GM18909 (cell line): ENCODE data around the gene AP3S1.

ENCODE experiments used
- ATAC-seq: cut with Tn5 transposase; IDR thresholded peaks from one replicate; pipeline ENCODE4 v1.9.1; 2021; ENCODE audit warnings: mild to moderate bottlenecking; ENCODE audit not compliant: unreplicated experiment, poor library complexity

The AP3S1 gene

DNA sequence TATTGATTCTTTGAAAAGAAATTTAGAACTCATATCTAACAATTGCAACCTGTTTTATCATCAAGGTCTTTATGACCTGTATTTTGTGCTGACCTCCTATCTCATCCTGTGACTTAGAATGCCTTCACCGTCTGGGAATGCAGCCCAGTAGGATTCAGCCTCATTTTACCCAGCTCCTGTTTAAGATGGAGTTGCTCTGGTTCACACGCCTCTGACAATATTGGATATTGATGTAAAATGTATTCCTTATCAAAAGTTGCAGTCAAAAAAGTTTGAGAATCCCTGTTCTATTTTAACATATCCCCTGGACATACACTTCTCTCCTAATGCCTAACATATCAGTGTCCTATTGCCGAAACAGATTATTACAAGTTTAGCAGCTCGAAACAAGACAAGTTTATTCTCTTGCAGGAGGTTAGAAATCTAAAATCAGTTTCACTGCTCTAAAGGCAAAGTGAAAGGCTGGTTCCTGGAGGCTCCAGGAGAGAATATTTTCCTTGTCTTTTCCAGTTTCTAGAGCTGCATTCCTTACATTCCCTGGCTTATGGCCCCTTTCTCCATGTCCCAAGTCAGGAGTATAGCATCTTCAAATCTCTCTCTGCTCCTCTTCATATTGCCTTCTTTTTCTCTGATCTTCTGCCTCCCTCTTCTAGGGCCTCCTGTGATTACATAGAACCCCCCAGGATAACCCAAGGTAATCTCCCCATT lies 89.0 kb downstream of the AP3S1 start:
- ATAC-seq, result no peak

DNA sequence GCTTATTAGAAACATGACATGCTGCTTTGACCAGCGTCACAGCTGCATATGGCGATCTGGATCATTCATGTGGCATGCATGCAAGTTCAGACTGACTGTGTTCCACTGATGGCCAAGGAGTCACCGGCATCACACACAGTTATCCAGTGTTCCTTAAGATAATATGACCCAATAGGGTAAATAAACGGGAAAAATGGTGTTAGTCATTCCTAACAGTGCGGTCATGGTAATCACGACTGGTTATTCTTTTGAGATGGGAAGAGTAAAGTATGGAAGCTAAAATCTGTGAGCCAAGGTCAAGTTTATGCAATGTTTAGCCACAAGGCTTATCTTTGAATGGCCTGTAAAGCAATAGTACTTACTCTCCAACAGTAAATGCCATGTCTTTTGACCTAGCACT lies 91.3 kb downstream of the AP3S1 start:
- ATAC-seq, result no peak

DNA sequence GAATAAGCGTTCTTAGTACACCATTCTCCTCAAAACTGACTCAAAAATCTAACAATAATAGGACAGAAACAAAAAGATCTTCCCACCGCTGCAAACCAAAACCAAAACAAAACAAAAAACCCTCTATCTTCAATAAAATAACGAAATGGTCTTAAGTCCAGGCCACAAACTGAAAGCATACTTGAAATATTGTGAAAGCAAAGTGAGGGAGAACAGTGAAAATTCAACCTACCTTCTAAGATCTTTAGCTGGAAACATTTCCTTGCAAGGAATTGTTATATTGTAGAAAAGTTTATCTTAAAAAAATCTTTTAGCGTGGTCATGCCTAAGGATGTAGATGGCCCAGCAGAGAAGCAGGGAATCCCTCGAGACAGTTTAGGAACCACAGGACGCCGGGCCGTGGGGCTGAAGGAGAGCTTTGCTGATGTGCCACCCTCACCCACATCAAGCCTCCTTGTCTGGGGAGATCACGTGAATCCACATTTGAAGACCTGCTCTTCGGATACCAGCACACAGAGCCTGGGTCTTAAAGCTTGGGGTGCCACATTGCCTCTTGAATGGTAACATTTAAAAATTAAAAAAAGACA lies 92.7 kb downstream of the AP3S1 start:
- ATAC-seq, result no peak

DNA sequence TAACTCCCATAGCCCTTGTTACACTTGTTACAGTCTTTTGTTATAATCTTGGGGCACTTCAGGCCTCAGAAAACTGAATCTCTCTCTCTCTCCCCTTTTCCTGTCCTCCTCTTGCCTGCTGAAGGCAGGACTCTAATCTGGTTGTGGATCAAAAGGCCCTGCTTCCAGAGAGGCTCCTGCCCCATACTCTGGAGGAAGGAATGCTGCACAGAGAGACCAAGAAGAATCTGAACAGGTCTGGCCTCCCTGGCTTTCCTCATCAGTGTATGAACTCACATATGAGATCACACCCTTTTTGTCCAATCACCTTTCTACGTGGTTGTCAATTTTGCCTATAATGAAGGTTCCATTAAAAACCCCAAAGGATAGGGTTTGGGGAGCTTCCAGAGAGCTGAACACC lies 94.3 kb downstream of the AP3S1 start:
- no peak for ATAC-seq

DNA sequence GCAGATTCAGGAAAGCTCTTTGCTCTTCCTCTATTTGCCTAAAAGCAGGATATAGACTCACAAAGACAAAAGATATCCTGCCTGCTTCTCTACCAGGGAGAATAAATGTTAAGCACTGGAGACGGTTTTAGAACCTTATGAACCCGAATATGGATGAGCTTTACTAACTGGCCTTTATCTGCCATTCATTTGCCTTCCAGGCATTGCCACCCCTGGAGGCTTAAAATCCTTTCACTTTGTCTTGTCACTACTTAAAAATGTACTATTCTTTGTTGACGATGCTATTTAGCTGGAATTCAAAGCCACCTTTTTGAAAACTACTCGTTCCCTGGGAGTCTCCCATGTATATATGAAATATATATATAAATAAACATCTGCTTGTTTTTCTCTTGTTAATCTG lies 97.3 kb downstream of the AP3S1 start:
- no peak for ATAC-seq

GRCh38 chr5:115940080-115940810 lies 98.5 kb downstream of the AP3S1 start:
- ATAC-seq, result no peak

DNA sequence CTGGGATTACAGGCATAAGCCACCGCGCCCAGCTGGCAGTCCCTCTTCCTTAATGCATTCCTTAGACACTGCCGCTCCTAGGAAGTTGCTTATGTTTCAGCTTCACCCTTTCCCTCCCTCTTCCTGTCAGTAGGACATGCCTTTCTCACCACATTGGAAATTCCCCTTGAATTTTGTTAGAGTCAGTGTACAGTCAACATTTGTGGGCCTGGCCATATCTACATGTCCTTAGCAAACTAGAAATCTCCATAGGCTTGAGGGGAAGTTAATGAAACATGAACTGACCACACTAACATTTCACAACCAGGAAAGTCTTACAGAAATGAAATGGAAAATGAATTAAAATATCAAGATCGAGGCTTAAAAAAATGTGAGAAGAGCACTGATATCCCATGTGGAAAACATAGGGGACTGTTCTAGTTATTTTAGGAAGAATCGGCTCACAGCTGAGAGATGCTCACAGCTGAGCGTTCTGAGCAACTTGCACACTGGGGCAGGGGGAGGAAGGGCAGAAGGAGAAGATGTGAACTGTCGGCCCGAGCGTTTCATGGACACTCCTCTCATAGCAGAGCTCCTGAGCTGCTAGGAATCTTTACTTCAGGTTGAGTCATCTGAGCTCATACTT lies 99.4 kb downstream of the AP3S1 start:
- no peak for ATAC-seq

DNA sequence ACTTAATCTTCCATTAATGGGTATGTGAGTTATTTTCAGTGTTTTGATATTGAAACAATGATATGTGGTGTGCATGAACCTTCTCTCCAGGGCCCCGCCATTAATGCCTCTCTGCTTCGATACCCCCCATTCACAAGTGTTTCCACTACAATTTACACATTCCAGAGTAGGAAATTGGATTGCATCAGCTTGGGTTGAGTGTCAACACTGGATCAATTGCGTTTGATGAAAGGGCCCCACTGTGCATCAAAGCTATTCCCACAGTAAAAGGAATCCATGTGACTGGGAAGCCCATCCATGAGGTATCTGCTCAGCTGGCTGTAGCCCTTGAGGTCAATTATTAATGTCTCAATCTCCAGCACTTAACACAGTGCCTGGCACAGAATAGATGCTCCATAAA lies 102.8 kb downstream of the AP3S1 start:
- no peak for ATAC-seq

DNA sequence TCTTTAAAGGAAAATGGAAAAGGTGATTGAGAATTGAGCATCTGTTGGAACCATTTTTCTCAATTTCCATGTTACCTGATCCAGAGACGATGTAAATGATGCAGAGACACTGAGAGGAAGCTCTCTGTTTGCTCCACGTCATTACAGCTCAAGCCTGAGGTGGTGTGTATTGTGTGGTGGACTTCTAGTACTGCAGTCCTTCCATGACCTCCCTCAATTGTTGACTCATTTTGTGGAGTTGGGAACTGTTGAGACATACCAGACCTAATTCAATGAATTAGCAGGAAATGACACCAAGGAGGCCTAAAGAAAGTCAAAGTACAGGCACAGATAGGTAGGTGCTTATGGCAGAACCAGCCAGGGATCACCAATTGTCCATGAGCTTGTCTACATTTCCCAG lies 104.9 kb downstream of the AP3S1 start:
- ATAC-seq, result no peak

GRCh38 chr5:115947260-115947659 lies 105.5 kb downstream of the AP3S1 start:
- ATAC-seq, result no peak

GRCh38 chr5:115948091-115948534 lies 106.4 kb downstream of the AP3S1 start:
- no peak for ATAC-seq

DNA sequence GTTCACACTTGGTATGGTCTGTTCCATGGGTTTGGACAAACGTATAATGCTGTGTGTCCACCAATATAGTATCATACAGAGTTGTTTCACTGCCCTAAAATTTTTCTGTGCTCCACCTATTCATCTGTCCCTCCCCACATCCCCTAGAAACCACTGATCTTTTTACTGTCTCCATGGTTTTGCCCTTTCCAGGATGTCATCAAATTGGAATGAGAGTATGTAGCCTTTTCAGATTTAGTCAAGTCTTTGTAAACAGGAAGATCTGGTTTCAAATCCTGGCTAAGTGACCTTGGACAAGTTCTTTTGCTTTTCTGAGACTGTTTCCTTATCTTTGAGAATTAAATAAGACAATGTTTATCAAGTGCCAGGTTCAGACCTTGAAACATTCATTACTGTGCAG lies 107.4 kb downstream of the AP3S1 start:
- ATAC-seq, result no peak

GRCh38 chr5:115952588-115952987 lies 110.9 kb downstream of the AP3S1 start:
- ATAC-seq, result no peak

DNA sequence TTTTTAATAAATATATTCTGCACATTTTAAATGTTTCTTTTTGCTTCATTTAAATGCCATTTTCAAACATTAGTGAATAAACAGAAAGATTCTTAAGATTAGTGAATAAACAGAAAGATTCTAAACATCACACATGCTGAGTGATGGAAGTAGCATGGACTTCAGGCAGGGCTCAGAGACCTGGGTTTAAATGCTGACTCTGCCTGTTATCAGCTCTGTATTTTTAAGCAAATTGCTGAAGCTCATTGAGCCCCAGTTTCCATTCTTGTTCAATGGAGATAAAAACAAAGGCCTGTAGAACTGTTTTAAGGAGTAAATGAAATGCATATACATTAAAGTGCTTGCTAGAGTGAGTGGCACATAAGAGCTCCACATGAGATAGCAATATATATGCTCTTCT lies 112.4 kb downstream of the AP3S1 start:
- ATAC-seq, result no peak

DNA sequence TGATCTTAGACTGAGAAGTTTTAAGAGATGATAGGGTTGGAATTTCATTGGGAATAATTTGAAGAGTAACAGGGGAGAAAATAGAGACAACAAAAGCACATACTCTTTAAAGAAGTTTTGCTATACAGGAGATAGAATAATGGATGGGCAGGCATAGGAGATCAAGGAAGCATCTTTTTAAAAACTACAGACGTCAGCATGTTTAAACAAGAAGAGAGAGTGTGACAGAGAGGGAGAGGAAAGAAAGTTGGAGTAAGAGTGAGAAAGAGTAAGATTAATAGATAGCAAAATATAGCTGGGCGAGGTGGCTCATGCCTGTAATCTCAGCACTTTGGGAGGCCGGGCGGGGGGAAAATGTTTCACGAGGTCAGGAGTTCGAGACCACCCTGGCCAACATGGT lies 115.2 kb downstream of the AP3S1 start:
- no peak for ATAC-seq

DNA sequence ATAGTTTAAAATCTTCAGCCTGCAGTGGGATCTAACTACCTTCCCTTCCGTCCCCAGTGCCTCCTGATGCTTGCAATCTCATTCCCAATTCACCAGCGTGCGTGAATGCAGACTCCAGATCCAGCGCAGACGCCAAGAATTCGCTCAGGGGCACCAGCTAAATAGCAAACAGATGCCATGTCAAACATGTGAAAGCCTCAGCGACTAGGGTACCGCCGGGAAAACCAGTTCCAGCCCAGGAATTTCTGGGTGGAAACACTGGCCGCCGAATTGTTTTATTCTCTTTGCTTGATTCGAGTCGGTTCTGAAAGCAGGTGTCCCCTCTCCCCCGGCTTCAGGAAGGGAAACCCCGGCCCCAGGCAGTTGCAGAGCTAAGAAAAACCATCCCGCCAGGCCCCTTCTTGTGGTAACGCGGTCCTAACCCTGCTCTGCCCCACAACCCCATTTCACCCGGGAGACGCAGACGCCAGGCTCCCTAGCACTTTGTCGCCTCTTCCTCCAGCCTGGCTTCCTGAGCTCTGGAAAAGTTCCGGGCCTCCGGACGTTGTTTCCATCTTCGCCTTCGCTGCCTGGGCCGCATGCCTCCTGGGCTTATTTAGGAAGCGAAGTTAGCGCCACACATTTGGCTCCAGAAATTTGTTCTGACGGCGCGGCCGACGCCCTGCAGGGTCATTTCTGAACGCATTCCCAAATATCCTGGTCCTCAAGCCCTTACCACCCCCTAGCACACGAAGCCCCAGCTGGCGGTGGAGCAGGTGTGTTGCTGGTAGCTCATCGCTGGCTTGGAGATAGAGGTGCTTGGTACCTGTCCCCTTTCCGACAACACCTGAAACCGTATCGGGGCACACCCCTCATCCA lies 119.9 kb downstream of the AP3S1 start:
- ATAC-seq, result no peak

DNA sequence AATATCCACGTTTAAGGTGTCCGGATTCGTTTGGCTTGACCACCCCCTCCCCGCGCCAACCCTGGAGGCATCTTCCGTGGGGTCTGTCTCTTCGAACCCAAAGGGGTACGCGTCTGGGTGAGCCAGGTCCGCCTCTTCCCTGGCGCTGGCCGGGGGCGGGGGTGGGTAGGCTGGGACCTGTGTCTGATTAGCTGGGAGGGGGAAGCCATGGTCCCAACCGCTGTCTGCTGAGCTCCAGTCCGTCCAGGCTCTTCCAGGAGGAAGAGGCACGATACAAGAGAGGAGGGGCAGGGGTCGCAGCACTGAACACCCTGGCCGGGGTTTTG lies 120.5 kb downstream of the AP3S1 start, which contains the start of gene LVRN:
Gene LVRN, plus strand, starts transcription at position 237 of the 326 bp plus-strand sequence. CDS start 143 bp downstream, outside the sequence.
- no peak for ATAC-seq

GRCh38 chr5:115962565-115963402 lies 121.0 kb downstream of the AP3S1 start:
- ATAC-seq, result peak; percentile 74

- no peak for ATAC-seq
Observed at GRCh38 chr5:115963566-115963965, 121.8 kb downstream of the AP3S1 start.
